HepG2 (cell line): ENCODE results near the gene SRCAP. TPM values are rescaled to one million over a fixed set of nuclear protein-coding genes. Genes with fewer than 3 reads are reported as not detected.

Experiments
- ATAC-seq: fragments of 200-7000 bp; cut with Tn5 transposase; 3 replicates; pipeline ENCODE4 v1.9.1; 2020; ENCODE audit warnings: mild to moderate bottlenecking, moderate library complexity
- BruUV-seq: library from RNA; stranded (reverse); fragments of 400-500 nt; replicated peaks from 2 replicates; lab custom pipeline; 2021; lab: Mats Ljungman, UMichigan
- CTCF ChIA-PET: fragments of 300-600 bp; formaldehyde crosslinking; extraction: SDS; loops from one replicate; lab custom pipeline; 2021; ENCODE audit warnings: low total read pairs, inconsistent platforms, low intra/inter-chr PET ratio; lab: Yijun Ruan, JAX
- POLR2A ChIA-PET: fragments of 350-600 bp; sonication (Branson Sonifier 250); formaldehyde crosslinking; loops from one replicate; lab custom pipeline; 2020; ENCODE audit warnings: antibody characterized with exemption, inconsistent platforms; lab: Yijun Ruan, JAX
- DNase-seq: peaks from one replicate; pipeline ENCODE4 v3.0.0-alpha.2; 2015; ENCODE audit warnings: low spot score
- FAIRE-seq: peaks from 3 replicates; lab custom pipeline; 2011; peaks lifted over from hg19 to GRCh38; lab: Jason Lieb, UNC
- H2AFZ ChIP-seq: one replicate; pipeline ENCODE4 v1.6.1; 2011; ENCODE audit warnings: low read length, inconsistent platforms
- H3K27ac ChIP-seq: fragments of 300-600 bp; 3 replicates; pipeline ENCODE4 v1.8.0; 2011; ENCODE audit warnings: mixed run types, mild to moderate bottlenecking, mixed read lengths, low read length, inconsistent platforms; ENCODE audit not compliant: insufficient read depth; ENCODE audit errors: extremely low read length
- H3K27me3 ChIP-seq, 2 experiments: fragments of 200-600 bp in 1 of 2; 2 replicates in 1 of 2; 3 replicates in 1 of 2; pipeline versions ENCODE4 v1.6.0 to v1.8.0; 2011; ENCODE audit warnings: low read length in 2 of 2, mild to moderate bottlenecking in 2 of 2, moderate library complexity in 2 of 2, inconsistent platforms in 1 of 2; ENCODE audit not compliant: insufficient read depth in 2 of 2, control insufficient read depth in 1 of 2
- H3K36me3 ChIP-seq, 2 experiments: fragments of 200-600 bp in 1 of 2; replicated peaks in 1 of 2; 2 replicates in 1 of 2; 3 replicates in 1 of 2; pipeline versions ENCODE4 v1.5.1 to v1.8.0; 2011; ENCODE audit warnings: low read length in 2 of 2, inconsistent platforms in 1 of 2; ENCODE audit not compliant: insufficient read depth in 2 of 2, control insufficient read depth in 1 of 2
- H3K4me1 ChIP-seq: 2 replicates; pipeline ENCODE4 v1.5.1; 2012; ENCODE audit warnings: low read length, inconsistent platforms; ENCODE audit not compliant: insufficient read depth
- H3K4me2 ChIP-seq: 2 replicates; pipeline ENCODE4 v1.6.0; 2011; ENCODE audit warnings: low read depth, low read length, inconsistent platforms
- H3K4me3 ChIP-seq, 3 experiments: fragments of 200-600 bp in 1 of 3; sonication (generic), shearing (Covaris generic) in 1 of 3; replicated peaks in 1 of 3; 2 replicates each; pipeline ENCODE4 v1.5.1; 2011 to 2016; ENCODE audit warnings: low read length in 3 of 3, inconsistent platforms in 2 of 3, low read depth in 2 of 3, mild to moderate bottlenecking in 2 of 3, control low read depth in 1 of 3, mixed read lengths in 1 of 3; ENCODE audit not compliant: insufficient read depth in 1 of 3
- H3K79me2 ChIP-seq: one replicate; pipeline ENCODE4 v1.6.1; 2011; ENCODE audit warnings: low read length, inconsistent platforms; ENCODE audit not compliant: insufficient read depth
- H3K9ac ChIP-seq: 2 replicates; pipeline ENCODE4 v1.6.0; 2011; ENCODE audit warnings: mild to moderate bottlenecking, low read depth, low read length, inconsistent platforms; ENCODE audit not compliant: insufficient read depth
- H3K9me3 ChIP-seq: 2 replicates; pipeline ENCODE4 v1.5.1; 2012; ENCODE audit warnings: mild to moderate bottlenecking, low read length
- H4K20me1 ChIP-seq: 2 replicates; pipeline ENCODE4 v1.6.0; 2011; ENCODE audit warnings: inconsistent platforms, mild to moderate bottlenecking, low read length, moderate library complexity; ENCODE audit not compliant: insufficient read depth
- CREBL2 ChIP-seq: sonication (generic); formaldehyde crosslinking; IDR thresholded peaks from 2 replicates; pipeline ENCODE4 v1.8.1; 2023; ENCODE audit warnings: missing genetic modification reagents, mild to moderate bottlenecking, borderline replicate concordance
- IRX3 ChIP-seq: sonication (generic); formaldehyde crosslinking; IDR thresholded peaks from 2 replicates; pipeline ENCODE4 v1.8.1; 2023; ENCODE audit warnings: mild to moderate bottlenecking, low read depth, missing genetic modification reagents, borderline replicate concordance
- NBN ChIP-seq: fragments of 450-650 bp; conservative IDR thresholded peaks from 2 replicates; pipeline ENCODE4 v1.6.1; 2017
- PHF21A ChIP-seq: sonication (generic); formaldehyde crosslinking; IDR thresholded peaks from 2 replicates; pipeline ENCODE4 v1.5.0; 2020; ENCODE audit warnings: mild to moderate bottlenecking, missing genetic modification reagents
- TMF1 ChIP-seq: sonication (generic); formaldehyde crosslinking; IDR thresholded peaks from 2 replicates; pipeline ENCODE4 v1.8.1; 2022; ENCODE audit warnings: low read depth, missing genetic modification reagents
- ZBTB1 ChIP-seq: sonication (generic); formaldehyde crosslinking; IDR thresholded peaks from 2 replicates; pipeline ENCODE4 v1.4.0; 2020; ENCODE audit warnings: missing genetic modification reagents, borderline replicate concordance
- ZKSCAN1 ChIP-seq: fragments of 150-350 bp; IDR thresholded peaks from 2 replicates; pipeline ENCODE4 v1.6.1; 2014; ENCODE audit warnings: low read length
- ZNF205 ChIP-seq: IDR thresholded peaks from 2 replicates; pipeline ENCODE4 v1.6.1; 2018; ENCODE audit warnings: missing biosample characterization, missing genetic modification reagents
- ZNF589 ChIP-seq: sonication (generic); formaldehyde crosslinking; conservative IDR thresholded peaks from 2 replicates; pipeline ENCODE4 v1.8.0; 2022; ENCODE audit warnings: mild to moderate bottlenecking, moderate library complexity, missing genetic modification reagents
- ZNF737 ChIP-seq: sonication (generic); formaldehyde crosslinking; IDR thresholded peaks from 2 replicates; pipeline ENCODE4 v1.5.0; 2020; ENCODE audit warnings: missing genetic modification reagents, mild to moderate bottlenecking, borderline replicate concordance
- WGBS: methylation state at CpG from one replicate; pipeline ENCODE4 v1.1.6; 2017; ENCODE audit warnings: low lambda C conversion rate; 5-methylcytosine and 5-hydroxymethylcytosine counted together
- in situ Hi-C: cut with HindIII; loops from 2 replicates; pipeline ENCODE4 v1.10.0; 2017; ENCODE audit warnings: low pct_unique_long_range_greater_than_20kb; ENCODE audit not compliant: extremely low pct_ligation_motif_present
- intact Hi-C: fragments of 100-400 bp; cut with micrococcal nuclease; formaldehyde crosslinking; loops from one replicate; pipeline ENCODE4 v1.10.0; 2022; ENCODE audit not compliant: unreplicated experiment
- polyA plus RNA-seq, 8 experiments: library from polyadenylated mRNA; depleted of rRNA in 3 of 8; stranded (reverse) in 7 of 8; unstranded in 1 of 8; fragments of >200 nt; fragmentation: Illumina TruSeq in 4 of 8; extraction: Trizol in 4 of 8; gene quantifications; 2 replicates each; pipeline versions ENCODE4 v1.2.1 to v1.2.3, GENCODE V29; 2011 to 2016; ENCODE audit warnings: low read depth in 4 of 8, missing spikeins in 1 of 8, mixed read lengths in 1 of 8; ENCODE audit not compliant: insufficient read depth in 1 of 8
- total RNA-seq, 5 experiments: library from RNA; depleted of rRNA; stranded (reverse); fragments of >200 nt; fragmentation: Illumina TruSeq; extraction: Trizol; gene quantifications; 2 replicates each; pipeline ENCODE4 v1.2.3, GENCODE V29; 2016; ENCODE audit warnings: low read depth in 1 of 5
- TF ChIP-seq, protein P1 (sequence below): sonication (generic); formaldehyde crosslinking; IDR thresholded peaks from 2 replicates; pipeline ENCODE4 v1.5.0; 2020; ENCODE audit warnings: mild to moderate bottlenecking, low read depth, missing genetic modification reagents, borderline replicate concordance

The SRCAP gene
- total and polyA plus RNA-seq, 2 of the 13 experiments (the other 11 are each of a cell fraction or from before 2014, with no cell fraction given): 4.9 to 9.0 TPM

DNA sequence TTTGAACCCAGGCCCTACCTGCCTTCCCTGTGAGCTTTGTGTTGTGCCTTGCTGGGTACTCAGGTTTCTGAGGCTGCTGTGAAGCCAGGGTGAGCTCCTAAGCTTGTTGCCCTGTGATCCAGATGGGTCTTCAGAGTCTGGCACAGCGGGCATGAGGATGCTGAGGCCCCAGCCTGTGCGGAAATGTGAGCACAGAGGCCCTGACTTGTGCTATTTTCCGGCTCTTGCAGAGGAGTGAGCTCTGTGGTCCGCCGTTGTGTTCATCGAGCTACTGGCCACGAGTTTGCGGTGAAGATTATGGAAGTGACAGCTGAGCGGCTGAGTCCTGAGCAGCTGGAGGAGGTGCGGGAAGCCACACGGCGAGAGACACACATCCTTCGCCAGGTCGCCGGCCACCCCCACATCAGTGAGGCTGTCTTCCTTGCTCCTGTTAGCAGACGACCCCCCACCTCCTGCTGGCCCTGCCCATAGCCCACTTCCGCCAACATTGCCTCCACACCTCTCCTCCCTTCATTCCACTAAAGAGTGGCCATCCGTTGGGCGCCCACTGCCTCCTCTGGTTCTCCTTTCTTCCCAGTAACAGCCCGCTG lies 52.0 kb downstream of the SRCAP start:
- no peaks in the 10 kb centered on the region for H3K9me3 ChIP-seq
- CTCF ChIA-PET: no interaction called here
- intact Hi-C loops (no loop called here), in situ Hi-C loops (no loop called here)
- H4K20me1 ChIP-seq: no peaks in the 10 kb centered on the region
- H3K79me2 ChIP-seq: peaks cover 16% of the 10 kb centered on the region
- peaks cover 29% of the 10 kb centered on the region for H3K4me1 ChIP-seq
- no peak overlapping the region for H3K4me2 ChIP-seq
- POLR2A ChIA-PET: no interaction called here
- FAIRE-seq (no peak), ATAC-seq (no peak), DNase-seq (no peak)
- H2AFZ ChIP-seq: no peak overlapping the region
- H3K9ac ChIP-seq: no peak overlapping the region
- no TSS peak for BruUV-seq
- TF ChIP-seq NBN (no peak), TMF1 (no peak), ZKSCAN1 (no peak), CREBL2 (CRISPR knock-in tag) (no peak)
- no peaks in the 10 kb centered on the region for H3K27me3 ChIP-seq
- 96% methylated on average over 20 of the region's 20 CpGs for WGBS
- no peak overlapping the region for H3K27ac ChIP-seq
- H3K4me3 ChIP-seq: no peak overlapping the region
- H3K36me3 ChIP-seq: peaks cover 17 to 40% of the 10 kb centered on the region in 2 experiments

GRCh38 chr16:30753596-30753995 lies 54.6 kb downstream of the SRCAP start:
- 100% methylated on average over 4 of the region's 4 CpGs for WGBS
- Histone ChIP-seq H3K9me3 (no peaks in the 10 kb centered on the region), H2AFZ (no peak overlapping the region), H3K9ac (no peak overlapping the region), H3K36me3 (peaks cover 19 to 55% of the 10 kb centered on the region in 2 experiments), H3K79me2 (peaks cover 16% of the 10 kb centered on the region), H3K4me2 (no peak overlapping the region), H3K4me1 (peaks cover 14% of the 10 kb centered on the region), H3K27me3 (no peaks in the 10 kb centered on the region), H4K20me1 (no peaks in the 10 kb centered on the region), H3K4me3 (no peak overlapping the region), H3K27ac (no peak overlapping the region)
- intact Hi-C loops: no loop called here
- FAIRE-seq (no peak), DNase-seq (no peak), ATAC-seq (no peak)
- ChIA-PET POLR2A (no interaction called here), CTCF (no interaction called here)
- BruUV-seq: no TSS peak
- in situ Hi-C loops: no loop called here
- TF ChIP-seq ZNF589 (no peak), PHF21A (CRISPR knock-in tag) (no peak), ZNF205 (no peak), IRX3 (CRISPR knock-in tag) (no peak), ZBTB1 (CRISPR knock-in tag) (no peak), ZNF737 (no peak)
- TF ChIP-seq, protein P1, sequence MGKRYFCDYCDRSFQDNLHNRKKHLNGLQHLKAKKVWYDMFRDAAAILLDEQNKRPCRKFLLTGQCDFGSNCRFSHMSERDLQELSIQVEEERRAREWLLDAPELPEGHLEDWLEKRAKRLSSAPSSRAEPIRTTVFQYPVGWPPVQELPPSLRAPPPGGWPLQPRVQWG (CRISPR knock-in tag): no peak
